T-helper 2 cell treated with Interferon-gamma antibody and Interleukin-4, amounts not matched to agents 100 ng/mL and 5 ng/mL, for 36 hours (primary cell): ENCODE results near the gene LCA5L. TPM values are rescaled to one million over a fixed set of nuclear protein-coding genes. Genes with fewer than 3 reads are reported as not detected.
"Not testable (repeated sequence)": the region's sequence is repeated elsewhere in the genome, so short reads cannot be mapped to it uniquely, and the experiment has no call there.

Experiments used
- intact Hi-C: fragments of 100-400 bp; cut with micrococcal nuclease; formaldehyde crosslinking; loops from one replicate; pipeline ENCODE4 v1.15.1; 2023
- total RNA-seq: library from RNA; stranded (reverse); gene quantifications from 2 replicates; pipeline ENCODE4 v1.2.3, GENCODE V29; 2022

Gene LCA5L
- total RNA-seq, 1 donor from 2014 or later = not detected

DNA sequence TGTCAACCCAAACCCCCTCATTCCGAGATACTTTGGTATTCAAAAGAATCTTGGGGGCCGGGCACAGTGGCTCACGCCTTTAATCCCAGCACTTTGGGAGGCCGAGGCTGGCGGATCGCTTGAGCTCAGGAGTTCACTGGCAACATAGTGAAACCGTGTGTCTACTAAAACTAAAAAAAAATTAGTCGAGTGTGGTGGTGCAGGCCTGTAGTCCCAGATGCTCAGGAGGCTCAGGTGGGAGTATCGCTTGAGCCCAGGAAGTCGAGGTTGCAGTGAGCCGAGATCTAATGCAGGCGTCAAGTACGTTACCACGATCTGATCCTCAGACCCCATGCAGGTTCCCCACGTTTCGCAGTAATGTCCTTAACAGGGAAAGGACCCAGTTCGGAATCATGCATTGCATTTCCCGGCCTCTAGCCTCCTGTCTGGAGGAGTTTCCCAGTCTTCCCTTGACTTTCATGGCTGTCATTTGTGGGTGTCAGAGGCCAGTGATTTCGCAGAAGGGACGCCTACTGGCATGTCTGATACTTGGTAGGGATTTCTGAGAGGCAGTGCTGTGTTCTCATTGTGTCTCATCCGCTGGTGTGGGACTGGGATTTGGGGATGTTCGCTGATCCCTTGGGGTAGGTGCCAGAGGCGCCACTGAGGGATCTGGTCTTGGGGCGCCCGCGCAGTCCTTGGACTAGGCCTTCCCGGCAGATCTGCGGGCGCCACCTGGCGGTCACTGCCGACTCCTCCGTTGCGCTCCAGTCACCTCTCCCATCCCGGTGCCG lies 57.4 kb downstream of the LCA5L start:
- intact Hi-C loops = loop anchor here (1.0 kb wide), 4 partner anchors 8 to 75 kb away; partner anchors contain the start of genes BRWD1, HMGN1 and LCA5L

DNA sequence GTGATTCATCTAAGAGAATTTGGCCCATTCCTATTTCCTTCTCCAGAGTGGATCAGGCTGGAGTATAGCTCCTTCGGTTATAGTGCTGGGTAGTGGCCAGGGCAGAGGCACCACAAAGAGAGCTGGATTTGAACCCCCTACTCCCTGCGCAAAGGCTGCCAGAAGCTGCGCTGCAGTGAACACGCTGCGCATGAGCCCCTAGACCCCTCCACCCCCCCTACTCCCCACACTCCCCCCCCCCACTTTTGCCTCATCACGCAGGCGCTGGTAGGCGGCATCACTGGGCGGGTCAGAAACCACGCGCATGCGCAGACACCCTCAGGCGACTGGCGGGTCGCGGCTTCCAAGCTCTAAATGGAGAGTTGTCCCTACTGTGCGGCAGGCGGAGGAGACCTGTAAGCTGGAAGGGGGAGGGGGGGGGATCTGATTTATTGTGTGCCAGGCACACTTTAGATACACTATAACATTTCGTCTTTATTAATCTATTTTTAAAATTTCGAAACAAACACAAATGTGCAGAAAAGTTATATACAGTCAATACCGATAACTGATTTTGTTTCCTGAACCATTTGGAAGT lies 58.0 kb downstream of the LCA5L start:
- intact Hi-C loops = loop anchor here (1.0 kb wide), 5 partner anchors 7 to 204 kb away; partner anchors contain the start of genes BRWD1, HMGN1, LCA5L and PSMG1

DNA sequence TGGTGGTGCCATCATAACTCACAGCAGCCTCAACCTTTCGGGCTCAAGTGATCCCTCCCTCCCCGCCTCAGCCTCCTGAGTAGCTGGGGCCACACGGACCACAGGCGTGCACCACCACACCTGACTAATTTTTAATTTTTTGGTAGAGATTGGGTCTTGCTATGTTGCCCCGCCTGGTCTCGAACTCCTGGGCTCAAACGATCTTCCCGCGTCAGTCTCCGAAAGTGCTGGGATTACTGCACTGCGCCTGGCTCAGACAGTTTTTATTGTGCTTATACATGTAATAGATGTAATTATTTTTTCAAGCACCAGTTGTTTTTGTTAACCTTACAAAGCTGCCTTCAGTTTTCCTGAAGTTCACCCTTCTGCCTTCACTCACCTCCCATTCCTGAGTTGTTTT lies 58.7 kb downstream of the LCA5L start:
- intact Hi-C loops = loop anchor here (1.0 kb wide), 1 partner anchor 204 kb away; the partner anchor contains the start of gene PSMG1

GRCh38 chr21:39386194-39386593 lies 59.4 kb downstream of the LCA5L start:
- intact Hi-C loops = no loop called here

- intact Hi-C loops = no loop called here
Measured at GRCh38 chr21:39385299-39386145, 60.1 kb downstream of the LCA5L start.

DNA sequence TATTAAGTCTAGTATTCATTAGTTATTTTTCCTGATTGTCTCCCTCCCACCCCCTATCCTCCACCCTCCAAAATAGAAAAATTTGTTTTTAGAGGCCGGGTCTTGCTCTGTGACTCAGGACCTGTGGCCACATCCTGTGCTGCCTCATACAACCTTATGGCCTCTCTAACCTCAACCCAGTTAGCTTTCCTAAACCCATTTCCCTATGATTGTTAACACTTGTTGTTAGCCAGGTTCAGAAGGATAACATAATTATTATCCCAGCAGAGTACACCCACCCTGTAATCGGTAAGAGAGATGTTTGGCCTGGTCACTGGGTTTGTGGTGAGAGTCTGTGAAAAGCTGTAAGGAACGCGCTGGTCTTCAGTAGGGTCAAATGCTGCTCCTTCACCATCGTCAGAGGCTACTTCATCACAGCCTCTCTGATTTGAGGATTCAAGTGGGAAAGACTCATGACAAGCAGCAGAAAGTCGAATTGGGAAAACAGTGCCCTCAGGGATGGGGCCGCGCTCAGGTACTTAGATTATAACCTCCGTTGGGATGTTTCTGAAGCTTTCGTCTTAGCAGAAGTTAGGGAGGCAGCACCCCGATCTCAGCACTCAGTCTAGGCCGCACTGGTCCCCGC lies 60.8 kb downstream of the LCA5L start:
- intact Hi-C loops = no loop called here

GRCh38 chr21:39382096-39382495 lies 63.5 kb downstream of the LCA5L start:
- intact Hi-C loops = not testable (repeated sequence)

GRCh38 chr21:39381009-39381408 lies 64.6 kb downstream of the LCA5L start:
- intact Hi-C loops = loop anchor here (2.0 kb wide), 3 partner anchors 64 to 198 kb away; partner anchors contain the start of genes BRWD1, LCA5L and PSMG1

GRCh38 chr21:39379986-39380891 lies 65.3 kb downstream of the LCA5L start:
- intact Hi-C loops = loop anchor here (1.0 to 2.0 kb wide), 5 partner anchors 8 to 197 kb away; partner anchors contain the start of genes BRWD1, HMGN1, LCA5L and PSMG1

DNA sequence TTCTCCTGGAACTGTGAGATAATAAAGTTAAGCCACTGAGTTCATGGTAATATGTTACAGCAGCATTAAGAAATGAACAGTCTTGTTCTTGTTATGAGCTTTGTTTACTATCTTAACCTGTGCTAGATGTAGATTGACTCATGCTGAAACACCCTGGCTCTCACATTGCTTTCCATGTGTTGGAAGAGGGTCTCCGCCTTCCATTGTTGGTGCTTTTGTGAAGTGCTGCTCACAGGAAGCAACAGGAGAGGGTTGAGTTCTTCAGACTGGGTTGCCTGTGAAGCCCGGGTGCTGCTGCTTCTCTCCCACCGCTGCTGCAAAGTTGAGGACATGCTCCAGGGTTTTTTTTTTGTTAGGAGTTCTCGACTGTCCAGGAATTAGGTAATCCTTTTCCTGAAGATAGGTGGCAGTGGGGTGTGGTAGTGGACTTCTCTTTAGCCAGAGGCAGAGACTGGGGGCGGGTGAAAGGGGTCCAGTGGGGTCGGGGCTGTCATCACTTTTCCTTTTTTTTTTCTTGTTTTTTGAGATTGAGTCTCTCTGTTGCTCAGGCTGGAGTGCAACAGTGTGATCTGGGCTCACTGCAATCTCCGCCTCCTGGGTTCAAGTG lies 68.0 kb downstream of the LCA5L start:
- intact Hi-C loops = no loop called here

GRCh38 chr21:39375446-39375845 lies 70.1 kb downstream of the LCA5L start:
- intact Hi-C loops = no loop called here

DNA sequence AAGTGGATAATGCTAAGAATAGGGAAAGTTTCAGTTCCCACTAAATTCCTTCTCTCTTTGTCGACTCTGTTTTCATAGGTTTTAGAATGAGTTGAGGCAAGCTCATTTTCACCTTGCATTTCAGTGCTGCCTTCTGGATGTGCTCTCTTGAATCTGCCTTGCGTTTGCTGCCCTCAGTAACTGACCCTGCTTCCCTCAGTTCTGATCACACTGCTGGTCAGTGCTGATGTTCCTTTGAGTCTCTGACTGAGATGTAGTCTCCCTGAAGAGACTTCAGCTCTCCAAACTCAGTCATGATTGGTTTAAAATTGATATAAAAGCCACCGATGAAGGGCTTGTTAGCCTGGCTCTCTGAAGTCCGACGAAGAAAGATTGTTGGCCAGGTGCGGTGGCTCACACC lies 71.5 kb downstream of the LCA5L start:
- intact Hi-C loops = no loop called here

DNA sequence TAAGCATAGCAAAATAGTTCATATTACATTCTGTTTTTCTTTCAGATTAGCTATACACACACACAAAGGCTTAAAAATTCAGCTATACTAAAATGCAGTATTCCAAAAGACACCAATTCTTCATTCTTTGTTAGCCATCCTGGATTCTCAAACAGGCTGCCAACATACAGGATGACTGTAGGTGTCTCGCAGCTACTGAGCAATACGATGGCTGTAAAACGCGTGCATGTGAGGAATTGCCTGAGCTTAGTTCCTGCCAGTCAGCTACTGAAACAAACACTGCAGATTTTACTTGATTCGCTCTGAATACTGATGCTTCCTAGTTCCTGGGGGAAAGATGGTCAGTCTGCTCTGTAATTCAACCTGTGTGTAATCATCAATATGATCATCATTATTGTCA lies 71.9 kb downstream of the LCA5L start:
- intact Hi-C loops = no loop called here

- intact Hi-C loops = not testable (repeated sequence)
Measured at GRCh38 chr21:39369896-39370288, 75.7 kb downstream of the LCA5L start.

GRCh38 chr21:39367783-39368182 lies 77.8 kb downstream of the LCA5L start:
- intact Hi-C loops = no loop called here

- intact Hi-C loops = no loop called here
Measured at GRCh38 chr21:39366563-39366962, 79.0 kb downstream of the LCA5L start.

DNA sequence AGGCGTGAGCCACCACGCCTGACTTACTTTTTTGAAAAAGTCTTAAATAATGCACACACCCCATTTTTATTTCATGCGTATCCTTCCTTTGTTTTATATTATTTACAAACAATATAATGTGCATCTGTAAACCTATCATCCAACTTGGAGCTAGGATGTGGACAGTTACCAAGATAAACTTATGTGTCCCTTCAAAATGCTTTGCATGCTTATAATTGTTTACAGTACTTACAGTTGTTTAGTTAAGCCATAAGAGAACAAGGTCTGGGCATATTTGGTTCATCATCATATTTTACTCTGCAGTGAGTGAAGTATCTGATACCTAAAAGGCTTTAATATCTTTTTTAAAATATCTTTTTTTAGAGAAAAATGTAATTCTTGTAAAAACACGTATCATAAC lies 80.6 kb downstream of the LCA5L start:
- intact Hi-C loops = no loop called here

DNA sequence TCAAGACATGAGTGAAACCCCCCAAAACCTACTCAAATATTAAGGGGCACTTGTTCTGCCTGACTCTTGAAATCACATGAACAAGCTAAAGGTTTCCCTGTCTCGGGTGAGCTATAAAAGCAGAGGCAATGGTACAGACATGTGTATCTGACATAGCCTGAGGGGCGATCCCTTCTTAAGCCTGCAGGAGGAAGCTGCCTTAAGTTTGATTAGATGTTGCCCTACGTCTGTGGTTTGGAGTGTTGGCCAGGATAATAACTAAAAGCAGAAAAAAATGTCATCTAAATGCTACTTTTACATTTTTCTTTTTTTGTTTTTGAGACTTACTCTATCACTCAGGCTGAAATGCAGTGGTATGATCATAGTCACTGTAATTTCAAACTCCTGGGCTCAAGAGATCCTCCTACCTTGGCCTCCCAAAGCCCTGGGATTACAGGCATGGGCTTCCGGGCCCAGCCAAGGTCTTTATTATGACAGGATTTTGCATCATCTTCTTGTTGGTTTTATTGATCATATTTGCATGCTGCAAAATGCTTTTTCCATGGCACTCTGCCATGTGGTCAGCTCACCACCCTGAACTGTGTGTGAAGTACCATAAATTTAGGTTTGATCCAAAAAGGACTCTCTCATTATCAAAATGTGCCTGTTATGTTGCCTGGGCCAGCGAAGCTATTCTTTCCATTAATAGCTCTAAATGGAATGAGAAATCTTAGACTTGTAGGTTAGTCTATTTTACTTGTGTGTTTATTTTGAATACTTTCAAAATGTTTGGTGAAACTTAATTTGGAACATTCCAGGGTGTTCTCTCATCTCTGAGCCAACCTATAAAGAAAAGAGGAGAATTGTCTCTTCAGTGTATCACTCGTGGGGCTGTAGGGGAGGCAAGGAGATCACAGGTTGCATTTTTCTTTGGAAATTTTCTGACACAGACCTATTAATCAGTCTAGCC lies 81.7 kb downstream of the LCA5L start:
- intact Hi-C loops = no loop called here

GRCh38 chr21:39362733-39363132 lies 82.8 kb downstream of the LCA5L start:
- intact Hi-C loops = no loop called here
